ENCODE data around the gene ZSWIM5. TPM values are rescaled to one million over a fixed set of nuclear protein-coding genes. Genes with fewer than 3 reads are reported as not detected.
"Not testable (repeated sequence)": the region's sequence is repeated elsewhere in the genome, so short reads cannot be mapped to it uniquely, and the experiment has no call there.

ZSWIM5 gene
- total and polyA plus RNA-seq, 4 donors: 0.67 to 2.9 (median 1.3) TPM

DNA sequence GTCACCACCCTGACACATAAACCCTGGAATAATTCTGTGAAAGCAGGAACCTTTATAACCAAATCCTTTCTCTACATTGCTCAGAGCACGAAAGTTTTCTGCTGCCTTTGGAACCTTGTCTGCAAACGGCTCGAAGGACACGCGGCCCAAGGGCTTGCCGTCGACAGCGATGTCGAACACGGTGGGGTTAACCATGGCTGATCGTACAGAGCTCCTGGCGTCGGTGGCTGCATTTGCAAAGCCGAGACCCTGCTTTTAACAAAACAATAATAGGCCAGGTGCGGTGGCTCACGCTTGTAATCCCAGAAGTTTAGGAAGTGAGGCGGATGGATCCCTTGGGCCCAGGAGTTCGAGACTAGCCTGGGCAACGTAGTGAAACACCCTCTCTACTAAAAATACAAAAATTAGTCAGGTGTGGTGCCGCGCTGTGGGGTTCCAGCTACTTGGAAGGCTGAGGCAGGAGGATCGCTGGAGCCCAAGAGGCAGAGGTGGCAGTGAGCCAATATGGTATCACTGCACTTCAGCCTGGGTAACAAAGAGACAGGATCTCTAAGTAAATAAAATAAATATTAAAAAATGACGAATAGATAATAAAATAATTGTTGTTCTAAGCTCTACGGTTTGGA lies 217.8 kb downstream of the ZSWIM5 start:
- no peak overlapping the region for H3K4me3 ChIP-seq (ENCODE audit: low read depth in 1 of 3, low read length in 3 of 3)
- H3K4me1 ChIP-seq (ENCODE audit: control insufficient read depth in 4 of 4, insufficient read depth in 4 of 4, low read length in 3 of 4): peaks cover 0 to 14% (median 10%) of the 10 kb centered on the region in 4 donors
- H3K27ac ChIP-seq (ENCODE audit: low read depth in 1 of 2, low read length in 2 of 2): no peak overlapping the region
- no peak for TF ChIP-seq SP1 (IDR thresholded peaks at IDR 0.05)
- no peak for TF ChIP-seq JUND (IDR thresholded peaks at IDR 0.05)
- DNase-seq (ENCODE audit: low spot score): no peak
- no peaks in the 10 kb centered on the region for H3K9me3 ChIP-seq (ENCODE audit: control insufficient read depth in 4 of 4, low read length in 3 of 4)
- no peaks in the 10 kb centered on the region for H3K27me3 ChIP-seq (ENCODE audit: control insufficient read depth in 4 of 4, insufficient read depth in 4 of 4, low read length in 3 of 4)
- 94% methylated on average over 24 of the region's 24 CpGs for WGBS
- H3K36me3 ChIP-seq (ENCODE audit: control insufficient read depth in 4 of 4, insufficient read depth in 3 of 4, low read depth in 1 of 4, low read length in 3 of 4): no peaks in the 10 kb centered on the region
- no peak overlapping the region for H3K9ac ChIP-seq (ENCODE audit: low read depth in 1 of 2, low read length in 2 of 2)

GRCh38 chr1:44985747-44986359 lies 220.6 kb downstream of the ZSWIM5 start:
- Histone ChIP-seq H3K36me3 (ENCODE audit: control insufficient read depth in 4 of 4, insufficient read depth in 3 of 4, low read depth in 1 of 4, low read length in 3 of 4) (peaks cover 0 to 5% (median 1%) of the 10 kb centered on the region in 4 donors), H3K27ac (ENCODE audit: low read depth in 1 of 2, low read length in 2 of 2) (peak overlapping the region; percentile 78 to 83), H3K4me3 (ENCODE audit: low read depth in 1 of 3, low read length in 3 of 3) (peak overlapping the region; percentile 65 to 96 (median 89)), H3K9me3 (ENCODE audit: control insufficient read depth in 4 of 4, low read length in 3 of 4) (no peaks in the 10 kb centered on the region), H3K27me3 (ENCODE audit: control insufficient read depth in 4 of 4, insufficient read depth in 4 of 4, low read length in 3 of 4) (no peaks in the 10 kb centered on the region), H3K4me1 (ENCODE audit: control insufficient read depth in 4 of 4, insufficient read depth in 4 of 4, low read length in 3 of 4) (peaks cover 0 to 14% (median 10%) of the 10 kb centered on the region in 4 donors), H3K9ac (ENCODE audit: low read depth in 1 of 2, low read length in 2 of 2) (peak overlapping the region; percentile 76 to 80)
- DNase-seq (ENCODE audit: low spot score): no peak
- 6% methylated on average over 19 of the region's 19 CpGs for WGBS
- TF ChIP-seq, protein P1, sequence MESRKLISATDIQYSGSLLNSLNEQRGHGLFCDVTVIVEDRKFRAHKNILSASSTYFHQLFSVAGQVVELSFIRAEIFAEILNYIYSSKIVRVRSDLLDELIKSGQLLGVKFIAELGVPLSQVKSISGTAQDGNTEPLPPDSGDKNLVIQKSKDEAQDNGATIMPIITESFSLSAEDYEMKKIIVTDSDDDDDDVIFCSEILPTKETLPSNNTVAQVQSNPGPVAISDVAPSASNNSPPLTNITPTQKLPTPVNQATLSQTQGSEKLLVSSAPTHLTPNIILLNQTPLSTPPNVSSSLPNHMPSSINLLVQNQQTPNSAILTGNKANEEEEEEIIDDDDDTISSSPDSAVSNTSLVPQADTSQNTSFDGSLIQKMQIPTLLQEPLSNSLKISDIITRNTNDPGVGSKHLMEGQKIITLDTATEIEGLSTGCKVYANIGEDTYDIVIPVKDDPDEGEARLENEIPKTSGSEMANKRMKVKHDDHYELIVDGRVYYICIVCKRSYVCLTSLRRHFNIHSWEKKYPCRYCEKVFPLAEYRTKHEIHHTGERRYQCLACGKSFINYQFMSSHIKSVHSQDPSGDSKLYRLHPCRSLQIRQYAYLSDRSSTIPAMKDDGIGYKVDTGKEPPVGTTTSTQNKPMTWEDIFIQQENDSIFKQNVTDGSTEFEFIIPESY (IDR thresholded peaks at IDR 0.05): no peak
- TF ChIP-seq FOXA2 (IDR thresholded peaks at IDR 0.05) (no peak), HNF4A (conservative IDR thresholded peaks at IDR 0.05) (no peak), JUND (IDR thresholded peaks at IDR 0.05) (no peak), HNF4G (IDR thresholded peaks at IDR 0.05) (no peak), MAX (IDR thresholded peaks at IDR 0.05) (no peak), RAD21 (IDR thresholded peaks at IDR 0.05) (no peak), EGR1 (IDR thresholded peaks at IDR 0.05; ENCODE audit: low read depth in 2 of 2) (no peak), YY1 (IDR thresholded peaks at IDR 0.05) (no peak), NR2F2 (IDR thresholded peaks at IDR 0.05) (no peak), SP1 (IDR thresholded peaks at IDR 0.05) (no peak), FOXA1 (IDR thresholded peaks at IDR 0.05) (no peak), TAF1 (conservative IDR thresholded peaks at IDR 0.05) (no peak), GABPA (IDR thresholded peaks at IDR 0.05 in 1 of 2, conservative IDR thresholded peaks at IDR 0.05 in 1 of 2) (no peak), RXRA (IDR thresholded peaks at IDR 0.05) (no peak), REST (IDR thresholded peaks at IDR 0.05) (no peak)
- TF ChIP-seq, protein P2, sequence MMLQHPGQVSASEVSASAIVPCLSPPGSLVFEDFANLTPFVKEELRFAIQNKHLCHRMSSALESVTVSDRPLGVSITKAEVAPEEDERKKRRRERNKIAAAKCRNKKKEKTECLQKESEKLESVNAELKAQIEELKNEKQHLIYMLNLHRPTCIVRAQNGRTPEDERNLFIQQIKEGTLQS (IDR thresholded peaks at IDR 0.05): no peak
- TF ChIP-seq, protein P3, sequence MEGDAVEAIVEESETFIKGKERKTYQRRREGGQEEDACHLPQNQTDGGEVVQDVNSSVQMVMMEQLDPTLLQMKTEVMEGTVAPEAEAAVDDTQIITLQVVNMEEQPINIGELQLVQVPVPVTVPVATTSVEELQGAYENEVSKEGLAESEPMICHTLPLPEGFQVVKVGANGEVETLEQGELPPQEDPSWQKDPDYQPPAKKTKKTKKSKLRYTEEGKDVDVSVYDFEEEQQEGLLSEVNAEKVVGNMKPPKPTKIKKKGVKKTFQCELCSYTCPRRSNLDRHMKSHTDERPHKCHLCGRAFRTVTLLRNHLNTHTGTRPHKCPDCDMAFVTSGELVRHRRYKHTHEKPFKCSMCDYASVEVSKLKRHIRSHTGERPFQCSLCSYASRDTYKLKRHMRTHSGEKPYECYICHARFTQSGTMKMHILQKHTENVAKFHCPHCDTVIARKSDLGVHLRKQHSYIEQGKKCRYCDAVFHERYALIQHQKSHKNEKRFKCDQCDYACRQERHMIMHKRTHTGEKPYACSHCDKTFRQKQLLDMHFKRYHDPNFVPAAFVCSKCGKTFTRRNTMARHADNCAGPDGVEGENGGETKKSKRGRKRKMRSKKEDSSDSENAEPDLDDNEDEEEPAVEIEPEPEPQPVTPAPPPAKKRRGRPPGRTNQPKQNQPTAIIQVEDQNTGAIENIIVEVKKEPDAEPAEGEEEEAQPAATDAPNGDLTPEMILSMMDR (IDR thresholded peaks at IDR 0.05; ENCODE audit: low read depth, low read length, missing input control): no peak

DNA sequence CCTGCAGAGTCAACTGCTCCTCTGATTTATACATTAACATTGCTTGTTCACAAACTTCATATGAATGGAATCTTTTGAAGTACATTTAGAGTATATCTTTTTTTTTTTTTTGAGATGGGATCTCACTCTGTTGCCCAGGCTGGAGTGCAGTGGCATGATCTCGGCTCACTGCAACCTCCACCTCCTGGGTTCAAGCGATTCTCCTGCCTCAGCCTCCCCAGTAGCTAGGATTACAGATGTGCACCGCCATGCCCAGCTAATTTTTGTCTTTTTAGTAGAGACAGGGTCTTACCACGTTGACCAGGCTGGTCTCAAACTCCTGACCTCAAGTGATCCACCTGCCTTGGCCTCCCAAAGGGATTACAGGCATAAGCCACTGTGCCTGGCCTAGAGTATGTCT lies 229.0 kb downstream of the ZSWIM5 start:
- not testable (repeated sequence) for H3K9me3 ChIP-seq (ENCODE audit: control insufficient read depth in 4 of 4, low read length in 3 of 4); H3K4me3 ChIP-seq (ENCODE audit: low read depth in 1 of 3, low read length in 3 of 3); H3K9ac ChIP-seq (ENCODE audit: low read depth in 1 of 2, low read length in 2 of 2); H3K27ac ChIP-seq (ENCODE audit: low read depth in 1 of 2, low read length in 2 of 2); DNase-seq (ENCODE audit: low spot score); H3K4me1 ChIP-seq (ENCODE audit: control insufficient read depth in 4 of 4, insufficient read depth in 4 of 4, low read length in 3 of 4); H3K27me3 ChIP-seq (ENCODE audit: control insufficient read depth in 4 of 4, insufficient read depth in 4 of 4, low read length in 3 of 4)
- WGBS: 96% methylated on average over 4 of the region's 4 CpGs
- H3K36me3 ChIP-seq (ENCODE audit: control insufficient read depth in 4 of 4, insufficient read depth in 3 of 4, low read depth in 1 of 4, low read length in 3 of 4): peaks cover 19 to 42% (median 34%) of the 10 kb centered on the region in 4 donors

Measured in liver (tissue), 9 donors.